Measurements from ENCODE around the gene SPECC1L. TPM values are rescaled to one million over a fixed set of nuclear protein-coding genes. Genes with fewer than 3 reads are reported as not detected.
"Not testable (repeated sequence)": the region's sequence is repeated elsewhere in the genome, so short reads cannot be mapped to it uniquely, and the experiment has no call there.

The SPECC1L gene
- total RNA-seq, 2 donors from 2014 or later = 61.9 to 69.1 TPM

DNA sequence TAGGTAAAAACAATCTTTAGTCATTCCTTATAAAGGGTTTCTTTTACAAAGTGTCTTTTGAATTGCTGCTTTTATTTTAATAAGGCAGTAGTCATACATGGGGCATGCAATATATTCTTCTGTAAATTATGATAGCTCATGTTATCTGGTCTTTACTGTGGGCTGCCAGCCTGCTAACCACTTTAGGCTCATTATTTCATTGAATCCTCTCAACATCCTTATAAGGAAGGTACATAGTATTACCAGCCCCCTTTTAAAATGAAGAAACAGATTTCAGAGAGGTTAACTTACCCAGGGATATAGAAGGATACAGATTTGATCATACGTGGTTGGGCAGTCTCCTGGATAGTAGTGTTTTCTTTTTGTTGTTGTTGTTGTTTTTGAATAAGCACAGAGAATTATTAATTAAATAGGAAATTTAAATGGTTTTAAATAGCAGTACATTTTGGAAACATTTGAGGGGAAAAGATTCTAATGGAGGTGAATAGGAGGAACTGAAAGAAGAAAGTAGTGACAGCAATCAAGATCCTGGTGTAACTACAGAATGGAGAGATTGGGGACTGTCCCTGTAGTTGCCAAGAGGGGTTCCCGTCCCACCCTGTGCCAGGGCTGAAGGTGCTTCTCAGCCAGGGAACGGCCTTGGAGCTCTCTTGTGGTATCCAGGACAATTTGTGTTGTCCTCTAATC, 21.0 kb downstream of the SPECC1L start:
- Histone ChIP-seq H3K27me3 (ENCODE audit: control insufficient read depth, insufficient read depth, low read length, poor library complexity, severe bottlenecking) (no peaks in the 10 kb centered on the region), H3K36me3 (ENCODE audit: control insufficient read depth, insufficient read depth, low read length) (peaks cover under 1% of the 10 kb centered on the region), H3K9ac (ENCODE audit: extremely low read depth, low read length, poor library complexity, severe bottlenecking) (no peak overlapping the region), H3K4me3 (ENCODE audit: low read length) (no peak overlapping the region), H3K27ac (ENCODE audit: low read depth, low read length) (no peak overlapping the region), H3K9me3 (ENCODE audit: control insufficient read depth, low read length) (no peaks in the 10 kb centered on the region), H3K4me1 (ENCODE audit: control insufficient read depth, insufficient read depth, low read length) (no peaks in the 10 kb centered on the region)
- 97% methylated on average over 3 of the region's 3 CpGs; no CpG with 5 or more reads in 1 of the 2 experiments for WGBS, 2 experiments (ENCODE audit: insufficient coverage in 1 of 2, insufficient read length in 1 of 2)
- peak overlapping the region; percentile 35 for H3K27ac Mint-ChIP-seq
- TF ChIP-seq, protein P1, sequence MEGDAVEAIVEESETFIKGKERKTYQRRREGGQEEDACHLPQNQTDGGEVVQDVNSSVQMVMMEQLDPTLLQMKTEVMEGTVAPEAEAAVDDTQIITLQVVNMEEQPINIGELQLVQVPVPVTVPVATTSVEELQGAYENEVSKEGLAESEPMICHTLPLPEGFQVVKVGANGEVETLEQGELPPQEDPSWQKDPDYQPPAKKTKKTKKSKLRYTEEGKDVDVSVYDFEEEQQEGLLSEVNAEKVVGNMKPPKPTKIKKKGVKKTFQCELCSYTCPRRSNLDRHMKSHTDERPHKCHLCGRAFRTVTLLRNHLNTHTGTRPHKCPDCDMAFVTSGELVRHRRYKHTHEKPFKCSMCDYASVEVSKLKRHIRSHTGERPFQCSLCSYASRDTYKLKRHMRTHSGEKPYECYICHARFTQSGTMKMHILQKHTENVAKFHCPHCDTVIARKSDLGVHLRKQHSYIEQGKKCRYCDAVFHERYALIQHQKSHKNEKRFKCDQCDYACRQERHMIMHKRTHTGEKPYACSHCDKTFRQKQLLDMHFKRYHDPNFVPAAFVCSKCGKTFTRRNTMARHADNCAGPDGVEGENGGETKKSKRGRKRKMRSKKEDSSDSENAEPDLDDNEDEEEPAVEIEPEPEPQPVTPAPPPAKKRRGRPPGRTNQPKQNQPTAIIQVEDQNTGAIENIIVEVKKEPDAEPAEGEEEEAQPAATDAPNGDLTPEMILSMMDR (conservative IDR thresholded peaks at IDR 0.05) = no peak
- H3K4me1 Mint-ChIP-seq = peaks cover 6% of the 10 kb centered on the region
- H3K27me3 Mint-ChIP-seq (ENCODE audit: insufficient read depth) = no peaks in the 10 kb centered on the region
- H3K9me3 Mint-ChIP-seq = no peaks in the 10 kb centered on the region
- peaks cover 6% of the 10 kb centered on the region for H3K36me3 Mint-ChIP-seq (ENCODE audit: low read depth)
- DNase-seq = no peak
- no peak overlapping the region for H3K4me3 Mint-ChIP-seq

DNA sequence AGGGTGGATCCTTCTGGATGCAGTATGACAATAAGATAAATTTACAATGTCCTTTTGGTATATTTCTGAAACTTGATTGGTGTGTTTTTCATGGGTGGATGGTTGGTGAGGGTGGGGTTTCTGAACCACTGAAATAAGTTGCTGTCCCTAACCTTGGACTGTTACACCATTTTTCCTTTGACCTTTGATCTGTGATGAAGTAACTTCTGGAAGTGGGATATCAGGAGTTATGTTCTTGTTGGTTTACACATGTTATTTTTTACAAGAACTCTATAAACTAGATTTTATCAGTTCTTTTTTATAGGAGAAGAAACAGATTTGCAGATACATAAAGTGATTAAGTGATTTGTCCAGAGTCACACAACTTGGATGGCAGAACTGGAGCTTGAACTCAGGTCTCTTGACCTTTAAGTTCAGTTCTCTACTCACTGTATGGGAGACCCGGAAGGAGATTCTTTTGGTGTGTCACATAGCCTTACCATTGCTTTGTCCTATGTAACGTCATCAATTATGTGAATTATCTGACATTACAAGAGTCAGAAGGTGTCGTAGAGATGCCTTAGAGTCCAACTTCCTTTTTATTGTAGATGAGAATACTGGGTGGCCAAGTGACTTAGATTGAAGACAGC, 21.7 kb downstream of the SPECC1L start:
- not testable (repeated sequence) for H3K36me3 Mint-ChIP-seq (ENCODE audit: low read depth); H3K27me3 Mint-ChIP-seq (ENCODE audit: insufficient read depth); H3K9me3 Mint-ChIP-seq; H3K9me3 ChIP-seq (ENCODE audit: control insufficient read depth, low read length); H3K9ac ChIP-seq (ENCODE audit: extremely low read depth, low read length, poor library complexity, severe bottlenecking); H3K27me3 ChIP-seq (ENCODE audit: control insufficient read depth, insufficient read depth, low read length, poor library complexity, severe bottlenecking); H3K4me1 ChIP-seq (ENCODE audit: control insufficient read depth, insufficient read depth, low read length); H3K27ac ChIP-seq (ENCODE audit: low read depth, low read length); H3K4me3 Mint-ChIP-seq; H3K4me1 Mint-ChIP-seq; H3K4me3 ChIP-seq (ENCODE audit: low read length); DNase-seq; H3K36me3 ChIP-seq (ENCODE audit: control insufficient read depth, insufficient read depth, low read length)
- WGBS, 2 experiments (ENCODE audit: insufficient coverage in 1 of 2, insufficient read length in 1 of 2) = 100% methylated on average over 1 of the region's 3 CpGs; no CpG with 5 or more reads in 1 of the 2 experiments
- H3K27ac Mint-ChIP-seq = peak overlapping the region; percentile 10

- H3K27me3 ChIP-seq (ENCODE audit: control insufficient read depth, insufficient read depth, low read length, poor library complexity, severe bottlenecking); H3K36me3 ChIP-seq (ENCODE audit: control insufficient read depth, insufficient read depth, low read length); H3K4me3 ChIP-seq (ENCODE audit: low read length); H3K4me1 Mint-ChIP-seq; H3K9me3 ChIP-seq (ENCODE audit: control insufficient read depth, low read length); H3K9me3 Mint-ChIP-seq; H3K4me1 ChIP-seq (ENCODE audit: control insufficient read depth, insufficient read depth, low read length); H3K4me3 Mint-ChIP-seq; H3K9ac ChIP-seq (ENCODE audit: extremely low read depth, low read length, poor library complexity, severe bottlenecking); H3K27ac Mint-ChIP-seq; H3K27me3 Mint-ChIP-seq (ENCODE audit: insufficient read depth); DNase-seq; H3K27ac ChIP-seq (ENCODE audit: low read depth, low read length): not testable (repeated sequence)
- peaks cover 13% of the 10 kb centered on the region for H3K36me3 Mint-ChIP-seq (ENCODE audit: low read depth)
- no CpG with 5 or more reads among the region's 1 CpG for WGBS, 2 experiments (ENCODE audit: insufficient coverage in 1 of 2, insufficient read length in 1 of 2)
Observed at GRCh38 chr22:24294913-24295312, 24.3 kb downstream of the SPECC1L start.

DNA sequence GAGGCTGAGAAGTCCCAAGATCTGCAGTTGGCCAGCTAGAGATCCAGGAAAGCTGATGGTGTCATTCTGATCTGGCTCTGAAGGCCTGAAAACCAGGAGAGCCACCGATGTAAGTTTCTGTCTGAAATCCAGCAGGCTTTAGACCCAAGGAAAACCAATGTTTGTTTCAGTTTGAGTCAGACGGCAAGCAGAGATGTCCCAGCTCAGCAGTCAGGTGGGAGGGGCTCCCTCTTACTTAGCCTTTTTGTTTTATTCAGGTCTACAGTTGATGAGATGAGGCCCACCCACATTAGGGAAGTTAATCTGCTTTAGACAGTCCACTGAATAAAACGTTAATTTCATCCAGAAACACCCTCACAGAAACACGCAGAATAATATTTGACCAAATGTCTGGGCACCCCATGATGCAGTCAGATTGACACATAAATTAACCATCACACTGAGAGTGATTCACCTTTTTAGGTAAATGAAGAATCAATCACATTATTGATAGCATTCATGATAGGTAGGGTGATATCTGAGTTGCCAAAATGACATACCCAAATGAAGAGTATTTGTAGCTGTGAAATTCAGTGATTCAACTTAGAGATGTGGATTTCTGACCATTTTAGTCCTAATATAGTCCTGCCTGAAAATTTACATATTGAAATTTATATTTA, 28.0 kb downstream of the SPECC1L start:
- H3K9ac ChIP-seq (ENCODE audit: extremely low read depth, low read length, poor library complexity, severe bottlenecking); DNase-seq; H3K27me3 ChIP-seq (ENCODE audit: control insufficient read depth, insufficient read depth, low read length, poor library complexity, severe bottlenecking); H3K27me3 Mint-ChIP-seq (ENCODE audit: insufficient read depth); H3K9me3 Mint-ChIP-seq; H3K4me1 Mint-ChIP-seq; H3K27ac ChIP-seq (ENCODE audit: low read depth, low read length); H3K4me3 ChIP-seq (ENCODE audit: low read length); H3K9me3 ChIP-seq (ENCODE audit: control insufficient read depth, low read length); H3K4me1 ChIP-seq (ENCODE audit: control insufficient read depth, insufficient read depth, low read length); H3K4me3 Mint-ChIP-seq: not testable (repeated sequence)
- Mint-ChIP-seq H3K27ac (peak overlapping the region; percentile 10), H3K36me3 (ENCODE audit: low read depth) (peaks cover 30% of the 10 kb centered on the region)
- peaks cover 23% of the 10 kb centered on the region for H3K36me3 ChIP-seq (ENCODE audit: control insufficient read depth, insufficient read depth, low read length)
- WGBS, 2 experiments (ENCODE audit: insufficient coverage in 1 of 2, insufficient read length in 1 of 2) = 90% methylated on average over 4 of the region's 4 CpGs; no CpG with 5 or more reads in 1 of the 2 experiments

DNA sequence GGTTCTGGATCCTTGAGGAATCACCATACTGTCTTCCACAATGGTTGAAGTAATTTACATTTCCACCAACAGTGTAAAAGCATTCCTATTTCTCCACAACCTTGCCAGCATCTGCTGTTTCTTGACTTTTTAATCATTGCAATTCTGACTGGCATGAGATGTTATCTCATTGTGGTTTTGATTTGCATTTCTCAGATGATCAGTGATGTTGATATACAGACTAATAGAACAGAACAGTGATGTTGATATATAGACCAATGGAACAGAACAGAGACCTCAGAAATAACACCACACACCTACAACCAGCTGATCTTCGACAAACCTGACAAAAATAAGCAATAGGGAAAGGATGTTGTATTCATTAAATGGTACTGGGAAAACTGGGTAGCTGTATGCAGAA, 29.9 kb downstream of the SPECC1L start:
- Histone ChIP-seq H3K36me3 (ENCODE audit: control insufficient read depth, insufficient read depth, low read length) (peaks cover 39% of the 10 kb centered on the region), H3K9me3 (ENCODE audit: control insufficient read depth, low read length) (peaks cover 11% of the 10 kb centered on the region)
- H3K27me3 ChIP-seq (ENCODE audit: control insufficient read depth, insufficient read depth, low read length, poor library complexity, severe bottlenecking); H3K9ac ChIP-seq (ENCODE audit: extremely low read depth, low read length, poor library complexity, severe bottlenecking); H3K4me3 ChIP-seq (ENCODE audit: low read length); H3K27ac ChIP-seq (ENCODE audit: low read depth, low read length); H3K4me1 ChIP-seq (ENCODE audit: control insufficient read depth, insufficient read depth, low read length); H3K4me3 Mint-ChIP-seq; H3K9me3 Mint-ChIP-seq; H3K4me1 Mint-ChIP-seq; DNase-seq; H3K27ac Mint-ChIP-seq; H3K27me3 Mint-ChIP-seq (ENCODE audit: insufficient read depth): not testable (repeated sequence)
- H3K36me3 Mint-ChIP-seq (ENCODE audit: low read depth) = peaks cover 48% of the 10 kb centered on the region
- WGBS, 2 experiments (ENCODE audit: insufficient coverage in 1 of 2, insufficient read length in 1 of 2) = no CpG with 5 or more reads among the region's 1 CpG
